Vagina (tissue), 2 donors: ENCODE measurements around the gene AARS2. TPM values are rescaled to one million over a fixed set of nuclear protein-coding genes. Genes with fewer than 3 reads are reported as not detected.

Experiments used
- DNase-seq, 2 donors: peaks; one replicate each; pipeline ENCODE4 v3.0.0-alpha.2; 2017; ENCODE audit errors: extremely low spot score in 2 of 2
- H3K27ac ChIP-seq: fragments of 200-600 bp; sonication (generic); one replicate; pipeline ENCODE4 v1.5.1; 2019
- H3K27me3 ChIP-seq: fragments of 200-600 bp; sonication (generic); one replicate; pipeline ENCODE4 v1.5.1; 2019
- H3K36me3 ChIP-seq, 2 donors: fragments of 200-600 bp; sonication (generic); one replicate each; pipeline ENCODE4 v1.5.1; 2017 to 2019
- H3K4me1 ChIP-seq: fragments of 200-600 bp; sonication (generic); one replicate; pipeline ENCODE4 v1.5.1; 2019
- H3K4me3 ChIP-seq, 2 donors: fragments of 200-600 bp; sonication (generic); 1 replicate in 1 of 2; 2 replicates in 1 of 2; pipeline ENCODE4 v1.5.1; 2016 to 2019
- H3K9me3 ChIP-seq: fragments of 200-600 bp; sonication (generic); one replicate; pipeline ENCODE4 v1.5.1; 2019
- POLR2A ChIP-seq, 2 donors: fragments of 450-650 bp; IDR thresholded peaks; one replicate each; pipeline ENCODE4 v1.6.1; 2017; ENCODE audit warnings: antibody characterized with exemption in 2 of 2, mild to moderate bottlenecking in 2 of 2, moderate library complexity in 2 of 2
- POLR2AphosphoS5 ChIP-seq, 2 donors: sonication (generic); formaldehyde crosslinking; IDR thresholded peaks; one replicate each; pipeline ENCODE4 v1.9.0; 2017; ENCODE audit warnings: antibody characterized with exemption in 2 of 2, mild to moderate bottlenecking in 2 of 2, low read depth in 1 of 2; ENCODE audit not compliant: insufficient read depth in 1 of 2
- intact Hi-C: fragments of 100-400 bp; cut with DNase I; formaldehyde crosslinking; loops from one replicate; pipeline ENCODE4 v1.15.1; 2023
- total RNA-seq: library from RNA; depleted of rRNA; stranded (reverse); fragments of >200 nt; gene quantifications from one replicate; pipeline ENCODE4 v1.2.3, GENCODE V29; 2016
- TF ChIP-seq, protein P1 (sequence below), 3 experiments: fragments of 450-650 bp in 2 of 3; fragments of 200-600 bp in 1 of 3; sonication (generic) in 1 of 3; IDR thresholded peaks; one replicate each; pipeline ENCODE4 v1.5.1; 2017 to 2019; ENCODE audit warnings: antibody characterized with exemption in 3 of 3, mild to moderate bottlenecking in 2 of 3, moderate library complexity in 2 of 3

Gene AARS2
- total RNA-seq, 1 donor from 2014 or later, result 13.3 TPM

DNA sequence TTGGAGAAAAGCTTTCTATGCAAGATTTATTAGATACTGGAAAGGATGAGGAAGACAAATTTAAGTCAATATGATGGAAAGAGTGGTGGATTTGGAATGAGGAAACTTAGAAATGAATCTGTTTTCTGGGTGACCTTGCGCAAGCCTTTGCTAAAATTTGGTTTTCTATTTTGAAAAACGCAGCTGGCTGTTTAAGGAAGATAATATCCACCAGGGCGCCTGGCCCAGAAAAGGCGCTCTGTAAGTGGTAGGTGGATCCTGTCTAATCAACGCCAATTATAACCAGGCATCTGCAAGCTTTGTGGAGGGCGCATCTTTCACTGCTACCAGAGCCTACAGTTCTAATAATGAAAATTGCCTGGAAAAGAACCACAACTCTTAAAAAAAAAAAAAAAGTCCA, 28.9 kb upstream of the AARS2 start:
- Histone ChIP-seq H3K36me3 (no peaks in the 10 kb centered on the region), H3K4me1 (peaks cover 7% of the 10 kb centered on the region), H3K27ac (no peak overlapping the region), H3K9me3 (no peaks in the 10 kb centered on the region), H3K27me3 (no peaks in the 10 kb centered on the region), H3K4me3 (no peak overlapping the region)
- intact Hi-C loops, result no loop called here
- TF ChIP-seq POLR2AphosphoS5 (IDR thresholded peaks at IDR 0.05; ENCODE audit: insufficient read depth in 1 of 2, low read depth in 1 of 2) (no peak), POLR2A (IDR thresholded peaks at IDR 0.05) (no peak)
- TF ChIP-seq, protein P1, sequence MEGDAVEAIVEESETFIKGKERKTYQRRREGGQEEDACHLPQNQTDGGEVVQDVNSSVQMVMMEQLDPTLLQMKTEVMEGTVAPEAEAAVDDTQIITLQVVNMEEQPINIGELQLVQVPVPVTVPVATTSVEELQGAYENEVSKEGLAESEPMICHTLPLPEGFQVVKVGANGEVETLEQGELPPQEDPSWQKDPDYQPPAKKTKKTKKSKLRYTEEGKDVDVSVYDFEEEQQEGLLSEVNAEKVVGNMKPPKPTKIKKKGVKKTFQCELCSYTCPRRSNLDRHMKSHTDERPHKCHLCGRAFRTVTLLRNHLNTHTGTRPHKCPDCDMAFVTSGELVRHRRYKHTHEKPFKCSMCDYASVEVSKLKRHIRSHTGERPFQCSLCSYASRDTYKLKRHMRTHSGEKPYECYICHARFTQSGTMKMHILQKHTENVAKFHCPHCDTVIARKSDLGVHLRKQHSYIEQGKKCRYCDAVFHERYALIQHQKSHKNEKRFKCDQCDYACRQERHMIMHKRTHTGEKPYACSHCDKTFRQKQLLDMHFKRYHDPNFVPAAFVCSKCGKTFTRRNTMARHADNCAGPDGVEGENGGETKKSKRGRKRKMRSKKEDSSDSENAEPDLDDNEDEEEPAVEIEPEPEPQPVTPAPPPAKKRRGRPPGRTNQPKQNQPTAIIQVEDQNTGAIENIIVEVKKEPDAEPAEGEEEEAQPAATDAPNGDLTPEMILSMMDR (IDR thresholded peaks at IDR 0.05), result no peak
- no peak for DNase-seq

DNA sequence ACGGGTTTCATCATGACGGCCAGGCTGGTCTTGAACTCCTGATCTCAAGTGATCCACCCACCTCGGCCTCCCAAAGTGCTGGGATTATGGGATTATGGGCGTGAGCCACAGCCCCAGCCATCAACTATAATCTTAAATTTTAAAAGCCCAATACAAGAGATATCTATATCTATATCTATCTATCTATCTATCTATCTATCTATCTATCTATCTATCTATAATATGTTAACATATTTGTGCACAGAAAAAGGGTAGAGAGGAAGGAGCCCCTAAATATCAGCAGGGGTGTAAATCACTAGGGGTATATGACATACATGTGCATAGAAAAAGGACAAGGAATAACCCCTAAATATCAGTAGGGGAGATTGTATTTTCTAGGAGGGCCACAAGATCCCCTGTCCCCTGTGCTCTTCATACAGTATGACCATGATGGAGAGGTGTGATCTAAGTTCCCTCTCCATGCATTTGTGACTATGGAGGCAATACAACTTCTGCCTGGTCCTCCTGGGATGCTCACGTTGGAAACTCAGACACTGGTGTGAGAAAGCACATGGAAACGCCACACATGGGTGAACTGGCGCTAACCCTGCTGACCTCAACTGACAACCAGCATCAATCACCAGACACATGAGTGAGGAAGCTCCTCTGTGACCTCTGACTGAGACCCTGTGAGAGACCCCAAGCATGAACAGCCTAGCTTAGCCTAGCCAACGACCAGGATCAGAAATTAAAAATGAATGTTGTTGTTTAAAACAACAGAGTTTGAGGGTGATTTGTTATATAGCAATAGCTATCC, 28.1 kb upstream of the AARS2 start:
- Histone ChIP-seq H3K4me3 (no peak overlapping the region), H3K9me3 (no peaks in the 10 kb centered on the region), H3K27me3 (no peaks in the 10 kb centered on the region), H3K27ac (no peak overlapping the region), H3K4me1 (peaks cover 7% of the 10 kb centered on the region), H3K36me3 (no peaks in the 10 kb centered on the region)
- TF ChIP-seq POLR2AphosphoS5 (IDR thresholded peaks at IDR 0.05; ENCODE audit: insufficient read depth in 1 of 2, low read depth in 1 of 2), result no peak
- no peak for TF ChIP-seq POLR2A (IDR thresholded peaks at IDR 0.05)
- intact Hi-C loops, result no loop called here
- DNase-seq, result no peak

DNA sequence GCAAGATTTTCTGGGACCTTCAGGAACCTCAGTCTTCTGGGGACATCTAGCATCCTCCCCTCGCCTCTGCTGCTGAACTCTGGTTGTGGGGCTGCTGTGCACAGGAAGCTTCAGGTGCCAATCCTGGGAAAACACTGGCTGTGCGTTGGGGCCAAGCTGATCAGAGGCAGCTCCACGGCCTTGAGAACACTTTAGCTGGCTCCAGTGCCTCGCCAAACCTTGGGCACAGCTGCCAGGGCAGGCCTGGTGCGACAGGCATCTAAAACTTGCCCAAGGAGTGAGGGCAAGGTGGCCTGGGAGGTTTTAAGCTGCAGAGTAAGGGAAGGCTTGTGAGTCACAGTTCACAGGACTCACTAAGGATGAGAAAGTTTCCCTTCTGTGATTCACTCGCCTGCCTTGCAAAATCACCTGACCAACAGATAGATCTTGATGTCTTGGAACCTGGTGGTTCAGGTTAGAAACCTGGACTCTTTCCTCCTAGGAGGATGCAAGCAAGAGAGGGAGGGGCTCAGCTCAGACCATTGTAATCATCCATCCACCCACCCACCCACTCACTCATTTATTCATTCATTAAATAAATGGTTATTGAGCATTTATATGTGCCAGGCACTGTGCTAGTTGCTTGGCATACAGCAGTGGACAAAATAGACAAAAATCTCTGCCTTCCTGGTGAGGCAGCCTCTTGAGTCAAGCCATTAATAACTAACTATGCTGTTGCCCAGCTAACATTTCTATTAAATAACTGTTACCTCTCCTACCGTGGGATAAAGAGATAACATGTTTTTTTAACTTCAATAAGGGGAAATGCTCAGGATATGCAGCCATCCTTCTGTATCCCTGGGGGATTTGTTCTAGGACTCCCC, 26.8 kb upstream of the AARS2 start:
- H3K4me1 ChIP-seq, result peaks cover 7% of the 10 kb centered on the region
- DNase-seq, result no peak
- H3K27me3 ChIP-seq, result no peaks in the 10 kb centered on the region
- no peaks in the 10 kb centered on the region for H3K9me3 ChIP-seq
- intact Hi-C loops, result no loop called here
- TF ChIP-seq, protein P1 (IDR thresholded peaks at IDR 0.05), result no peak
- TF ChIP-seq POLR2AphosphoS5 (IDR thresholded peaks at IDR 0.05; ENCODE audit: insufficient read depth in 1 of 2, low read depth in 1 of 2), result peak in 1 of 2 donors; percentile 51
- no peaks in the 10 kb centered on the region for H3K36me3 ChIP-seq
- no peak overlapping the region for H3K4me3 ChIP-seq
- no peak overlapping the region for H3K27ac ChIP-seq

DNA sequence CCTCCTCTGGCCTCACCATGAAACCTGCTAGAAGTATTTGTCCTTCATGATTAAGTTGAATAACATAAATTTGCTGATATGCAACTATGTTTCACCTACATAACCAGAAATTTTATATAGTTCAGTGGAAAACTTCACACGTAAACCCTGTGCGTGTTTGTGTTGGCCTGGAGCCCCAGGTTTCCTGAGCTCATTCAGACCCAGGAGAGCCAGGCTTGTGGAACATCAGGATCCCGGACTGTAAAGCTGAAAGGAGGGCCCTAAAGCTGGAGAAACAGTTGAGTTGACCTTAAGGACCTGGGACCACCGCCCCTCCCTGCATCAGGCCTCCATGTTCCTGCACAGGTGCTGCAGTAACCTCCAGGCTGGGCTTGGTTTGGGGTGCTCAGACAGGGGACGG, 26.2 kb upstream of the AARS2 start:
- Histone ChIP-seq H3K27ac (no peak overlapping the region), H3K36me3 (no peaks in the 10 kb centered on the region), H3K27me3 (no peaks in the 10 kb centered on the region), H3K4me3 (no peak overlapping the region), H3K4me1 (peaks cover 7% of the 10 kb centered on the region), H3K9me3 (no peaks in the 10 kb centered on the region)
- TF ChIP-seq POLR2A (IDR thresholded peaks at IDR 0.05) (no peak), POLR2AphosphoS5 (IDR thresholded peaks at IDR 0.05; ENCODE audit: insufficient read depth in 1 of 2, low read depth in 1 of 2) (no peak)
- TF ChIP-seq, protein P1 (IDR thresholded peaks at IDR 0.05), result no peak
- intact Hi-C loops, result no loop called here
- no peak for DNase-seq

DNA sequence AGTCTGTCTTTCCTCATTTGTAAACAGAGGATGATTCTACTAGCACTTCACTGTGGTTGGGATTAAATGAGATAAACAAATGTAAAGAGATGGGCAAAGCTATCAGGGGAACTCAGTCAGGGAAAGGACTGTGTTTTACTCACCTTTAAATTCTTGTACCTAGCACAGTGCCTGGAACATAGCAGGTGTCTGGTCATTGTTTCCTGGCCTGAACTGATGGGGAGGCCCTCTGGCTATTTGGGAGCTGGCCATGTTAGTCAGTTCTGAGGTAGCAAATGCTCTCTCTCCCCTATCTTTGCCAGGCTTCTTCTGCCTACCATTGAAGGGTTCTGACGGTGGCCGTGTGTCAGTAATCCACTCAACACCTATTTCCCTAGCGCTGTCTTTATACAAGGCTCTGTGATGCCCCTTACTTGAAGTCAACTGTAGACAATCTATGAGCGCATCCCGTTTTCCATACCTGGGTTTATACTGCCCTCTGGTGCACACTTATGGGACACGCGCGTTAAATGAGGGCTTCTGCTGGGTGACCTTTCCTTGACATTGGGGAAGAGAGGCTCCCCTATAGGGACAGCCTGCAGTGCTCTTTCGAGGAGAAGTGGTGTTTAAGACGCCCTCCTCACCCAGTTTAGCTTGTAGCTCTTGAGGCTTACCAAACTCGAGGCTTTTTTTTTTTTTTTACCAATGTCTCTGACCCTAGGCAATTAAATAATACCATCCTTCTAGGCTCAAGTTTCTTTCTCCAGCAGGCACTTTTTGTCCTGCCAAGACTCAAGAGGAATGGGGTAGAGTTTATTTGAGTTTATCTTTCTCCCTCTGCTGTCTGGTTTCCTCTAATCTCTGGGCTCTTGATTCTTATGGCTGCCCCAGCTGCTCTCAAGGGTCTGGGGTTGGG, 25.3 kb upstream of the AARS2 start:
- Histone ChIP-seq H3K27me3 (no peaks in the 10 kb centered on the region), H3K4me1 (peaks cover 7% of the 10 kb centered on the region), H3K4me3 (no peak overlapping the region), H3K36me3 (no peaks in the 10 kb centered on the region), H3K27ac (no peak overlapping the region), H3K9me3 (no peaks in the 10 kb centered on the region)
- intact Hi-C loops, result no loop called here
- no peak for DNase-seq
- TF ChIP-seq, protein P1 (IDR thresholded peaks at IDR 0.05), result peak; percentile 22 to 57 (median 50)
- no peak for TF ChIP-seq POLR2A (IDR thresholded peaks at IDR 0.05)
